Stimulated activated CD8-positive, alpha-beta memory T cell treated with anti-CD3 and anti-CD28 coated beads, Interleukin-2, amount 100 ng/mL, for 48 hours (primary cell): Measurements from ENCODE around the gene BAIAP2L2.
"Not testable (repeated sequence)": the region's sequence is repeated elsewhere in the genome, so short reads cannot be mapped to it uniquely, and the experiment has no call there.

Experiments
- DNase-seq, 2 donors: peaks; one replicate each; pipeline ENCODE4 v3.0.0-alpha.2; 2020; ENCODE audit warnings: low read depth in 2 of 2

BAIAP2L2 gene

GRCh38 chr22:38110008-38110862, at the start of gene BAIAP2L2:
TSS of gene BAIAP2L2 (minus strand) at chr22:38110684. CDS start at chr22:38110525, 159 bp downstream.
- no peak for DNase-seq

- no peak for DNase-seq
Observed at GRCh38 chr22:38155703-38156102, 45.2 kb upstream of the BAIAP2L2 start.

GRCh38 chr22:38154563-38154915, 44.1 kb upstream of the BAIAP2L2 start:
- DNase-seq: not testable (repeated sequence)

GRCh38 chr22:38153821-38154562, 43.5 kb upstream of the BAIAP2L2 start:
- DNase-seq: no peak

GRCh38 chr22:38151126-38151500, 40.6 kb upstream of the BAIAP2L2 start:
- DNase-seq: no peak

- DNase-seq: no peak
Observed at GRCh38 chr22:38148245-38148644, 37.8 kb upstream of the BAIAP2L2 start.

GRCh38 chr22:38146166-38146565, 35.7 kb upstream of the BAIAP2L2 start:
- DNase-seq: not testable (repeated sequence)

- DNase-seq: no peak
Observed at GRCh38 chr22:38144025-38144405, 33.5 kb upstream of the BAIAP2L2 start.

- DNase-seq: no peak
Observed at GRCh38 chr22:38142606-38143005, 32.1 kb upstream of the BAIAP2L2 start.

GRCh38 chr22:38141217-38141973, 30.9 kb upstream of the BAIAP2L2 start:
- DNase-seq: no peak

- DNase-seq: no peak
Observed at GRCh38 chr22:38139901-38140300, 29.4 kb upstream of the BAIAP2L2 start.

- DNase-seq: no peak
Observed at GRCh38 chr22:38138961-38139360, 28.5 kb upstream of the BAIAP2L2 start.

GRCh38 chr22:38137876-38138687, 27.6 kb upstream of the BAIAP2L2 start:
- no peak for DNase-seq

GRCh38 chr22:38136607-38137006, 26.1 kb upstream of the BAIAP2L2 start:
- DNase-seq: no peak

GRCh38 chr22:38135133-38135706, 24.7 kb upstream of the BAIAP2L2 start:
- no peak for DNase-seq

GRCh38 chr22:38133331-38133730, 22.8 kb upstream of the BAIAP2L2 start:
- no peak for DNase-seq

- no peak for DNase-seq
Observed at GRCh38 chr22:38132794-38133193, 22.3 kb upstream of the BAIAP2L2 start.

- DNase-seq: no peak
Observed at GRCh38 chr22:38132136-38132535, 21.7 kb upstream of the BAIAP2L2 start.

- no peak for DNase-seq
Observed at GRCh38 chr22:38131399-38131798, 20.9 kb upstream of the BAIAP2L2 start.

- DNase-seq: no peak
Observed at GRCh38 chr22:38129856-38130255, 19.4 kb upstream of the BAIAP2L2 start.

GRCh38 chr22:38129021-38129420, 18.5 kb upstream of the BAIAP2L2 start:
- no peak for DNase-seq
